PC-3 (cell line): ENCODE measurements around the gene POLR2J. TPM values are rescaled to one million over a fixed set of nuclear protein-coding genes. Genes with fewer than 3 reads are reported as not detected.

Experiments
- ATAC-seq: fragments of 200-7000 bp; cut with Tn5 transposase; 2 replicates; pipeline ENCODE4 v1.9.1; 2020; ENCODE audit warnings: mild to moderate bottlenecking, moderate library complexity
- BruUV-seq: library from RNA; stranded (reverse); fragments of 400-500 nt; replicated peaks from 2 replicates; lab custom pipeline; 2021; lab: Mats Ljungman, UMichigan
- CTCF ChIA-PET: fragments of 300-600 bp; sonication (Branson Sonifier 250); formaldehyde crosslinking; loops from one replicate; lab custom pipeline; 2022; ENCODE audit warnings: antibody characterized with exemption; lab: Charles Lee
- POLR2A ChIA-PET: fragments of 300-600 bp; sonication (Branson Sonifier 250); formaldehyde crosslinking; loops from one replicate; lab custom pipeline; 2022; ENCODE audit warnings: antibody characterized with exemption; ENCODE audit not compliant: unreplicated experiment; lab: Charles Lee
- DNase-seq: peaks from one replicate; pipeline ENCODE4 v3.0.0-alpha.2; 2015
- H2AFZ ChIP-seq: fragments of 300-600 bp; sonication (generic); 2 replicates; pipeline ENCODE4 v1.6.0; 2016; ENCODE audit warnings: antibody characterized with exemption, low read length
- H3F3A ChIP-seq: fragments of 300-600 bp; sonication (generic); one replicate; pipeline ENCODE4 v1.6.0; 2017; ENCODE audit warnings: antibody characterized with exemption, low read length, control low read depth, mild to moderate bottlenecking; ENCODE audit not compliant: unreplicated experiment
- H3K27ac ChIP-seq: fragments of 300-600 bp; sonication (generic); 2 replicates; pipeline ENCODE4 v1.5.1; 2016; ENCODE audit warnings: mild to moderate bottlenecking, low read length
- H3K27me3 ChIP-seq: fragments of 300-600 bp; sonication (generic); 2 replicates; pipeline ENCODE4 v1.6.1; 2016; ENCODE audit warnings: low read length, mixed read lengths
- H3K36me3 ChIP-seq: fragments of 300-600 bp; sonication (generic); 2 replicates; pipeline ENCODE4 v1.6.1; 2016; ENCODE audit warnings: low read depth, mixed run types, low read length, mixed read lengths
- H3K4me1 ChIP-seq: fragments of 300-600 bp; sonication (generic); 2 replicates; pipeline ENCODE4 v1.5.1; 2016; ENCODE audit warnings: low read length; ENCODE audit not compliant: insufficient read depth
- H3K4me2 ChIP-seq: fragments of 300-600 bp; sonication (generic); 2 replicates; pipeline ENCODE4 v1.6.0; 2016; ENCODE audit warnings: low read length
- H3K4me3 ChIP-seq: fragments of 300-600 bp; sonication (generic); 2 replicates; pipeline ENCODE4 v1.5.1; 2016; ENCODE audit warnings: mild to moderate bottlenecking, low read length, mixed read lengths
- H3K79me2 ChIP-seq: fragments of 300-600 bp; sonication (generic); 2 replicates; pipeline ENCODE4 v1.6.1; 2017; ENCODE audit warnings: low read length, mixed read lengths
- H3K9ac ChIP-seq: fragments of 300-600 bp; sonication (generic); 2 replicates; pipeline ENCODE4 v1.6.0; 2016; ENCODE audit warnings: mild to moderate bottlenecking, low read length
- H3K9me2 ChIP-seq: fragments of 300-600 bp; sonication (generic); replicated peaks from 2 replicates; pipeline ENCODE4 v1.6.1; 2016; ENCODE audit warnings: mixed run types, low read length, mixed read lengths
- H3K9me3 ChIP-seq: fragments of 300-600 bp; sonication (generic); 2 replicates; pipeline ENCODE4 v1.6.1; 2016; ENCODE audit warnings: low read length, mixed read lengths
- H4K20me1 ChIP-seq: fragments of 300-600 bp; sonication (generic); 2 replicates; pipeline ENCODE4 v1.6.1; 2016; ENCODE audit warnings: low read length, mixed read lengths
- CTCF ChIP-seq: fragments of 300-600 bp; sonication (generic); conservative IDR thresholded peaks from 2 replicates; pipeline ENCODE4 v1.5.1; 2017; ENCODE audit warnings: antibody characterized with exemption, low read depth, mild to moderate bottlenecking, low read length
- EZH2 ChIP-seq: fragments of 300-600 bp; sonication (generic); IDR thresholded peaks from one replicate; pipeline ENCODE4 v1.6.1; 2017; ENCODE audit warnings: antibody characterized with exemption, mild to moderate bottlenecking, low read length; ENCODE audit not compliant: unreplicated experiment
- EZH2phosphoT487 ChIP-seq: fragments of 300-600 bp; sonication (generic); IDR thresholded peaks from 2 replicates; pipeline ENCODE4 v1.6.1; 2018; ENCODE audit warnings: mild to moderate bottlenecking, antibody characterized with exemption, low read length, borderline replicate concordance
- intact Hi-C: fragments of 100-400 bp; cut with micrococcal nuclease; formaldehyde crosslinking; loops from 2 replicates; pipeline ENCODE4 v1.9.0; 2023
- total RNA-seq: library from RNA; depleted of rRNA; stranded (reverse); fragments of >200 nt; gene quantifications from 2 replicates; pipeline ENCODE4 v1.2.3, GENCODE V29; 2014

POLR2J gene
- total RNA-seq, 1 experiment from 2014 or later: 101 TPM

- Histone ChIP-seq H3K9ac (no peak overlapping the region; the same call in 1 of the 2 replicates), H3K9me3 (no peaks in the 10 kb centered on the region), H3K4me3 (peak overlapping the region; percentile 90), H3K79me2 (peaks cover 24% of the 10 kb centered on the region), H3K36me3 (no peaks in the 10 kb centered on the region; the same call in 1 of the 2 replicates), H3K4me2 (peak overlapping the region; percentile 91), H3K9me2 (no peaks in the 10 kb centered on the region), H3K4me1 (peaks cover 10% of the 10 kb centered on the region; the same call in 1 of the 2 replicates), H3F3A (no peaks in the 10 kb centered on the region), H2AFZ (no peak overlapping the region), H4K20me1 (no peaks in the 10 kb centered on the region), H3K27me3 (no peaks in the 10 kb centered on the region), H3K27ac (no peak overlapping the region)
- intact Hi-C loops: no loop called here
- CTCF ChIA-PET: no interaction called here
- ATAC-seq (no peak), DNase-seq (no peak)
- no TSS peak for BruUV-seq
- POLR2A ChIA-PET: no interaction called here
- no peak for TF ChIP-seq CTCF
- no peak for TF ChIP-seq EZH2phosphoT487
- no peak for TF ChIP-seq EZH2
Measured at GRCh38 chr7:102466097-102466496, 12.6 kb downstream of the POLR2J start.

- ATAC-seq (peak; percentile 90), DNase-seq (peak; percentile 88)
- peak within 1 kb of the TSS; percentile 90 for H3K4me3 ChIP-seq
- no peaks in the 10 kb centered on the region for H4K20me1 ChIP-seq
- TF ChIP-seq EZH2phosphoT487: no peak
- TF ChIP-seq CTCF: 0 out of 2 replicates have a peak, but pooled peaks have one; percentile 15
- no peak for TF ChIP-seq EZH2
- H3K36me3 ChIP-seq: no peaks in the 10 kb centered on the region; the same call in 1 of the 2 replicates
- H3K27ac ChIP-seq: no peak within 1 kb of the TSS
- CTCF ChIA-PET: interaction anchor here (0.6 kb wide), 2 partner anchors 187 to 1968 kb away, joined by 6 to 13 read pairs; no protein-coding TSS in a partner anchor
- peaks cover 24% of the 10 kb centered on the region for H3K79me2 ChIP-seq
- H3K27me3 ChIP-seq: no peaks in the 10 kb centered on the region
- no peaks in the 10 kb centered on the region for H3K9me2 ChIP-seq
- peak within 1 kb of the TSS; percentile 96 for H2AFZ ChIP-seq
- H3K4me2 ChIP-seq: peak within 1 kb of the TSS; percentile 91
- H3F3A ChIP-seq: no peaks in the 10 kb centered on the region
- POLR2A ChIA-PET: interaction anchor here (0.5 to 0.6 kb wide), 3 partner anchors 21 to 1926 kb away, joined by 5 to 6 read pairs (median 6); partner anchors contain the start of gene AGFG2
- no TSS peak for BruUV-seq
- peaks cover 10% of the 10 kb centered on the region; the same call in 1 of the 2 replicates for H3K4me1 ChIP-seq
- intact Hi-C loops: loop anchor here (2.0 kb wide), 1 partner anchor 60 kb away; no protein-coding TSS in a partner anchor
- peak within 1 kb of the TSS; percentile 82 for H3K9ac ChIP-seq
- H3K9me3 ChIP-seq: no peaks in the 10 kb centered on the region
Measured at GRCh38 chr7:102464577-102465280, 14.0 kb downstream of the POLR2J start, which contains the start of the genes ALKBH4 and LRWD1. TSS of gene ALKBH4 (minus strand) at chr7:102464863. CDS start at chr7:102464836, 27 bp downstream. TSS of gene LRWD1 (plus strand) at chr7:102464984. CDS start at chr7:102465081, 97 bp downstream.
